Skin epidermis (tissue), 12 donors: ENCODE data around the gene SEC62.

Experiments
- H3K27ac ChIP-seq, 21 experiments: fragments of 200-600 bp; sonication (generic) in 11 of 21; one replicate each; pipeline ENCODE4 v1.5.0; 2020; ENCODE audit warnings: mild to moderate bottlenecking in 3 of 21, inconsistent platforms in 2 of 21, moderate library complexity in 2 of 21
- H3K4me3 ChIP-seq, 7 experiments: fragments of 200-600 bp; sonication (generic) in 2 of 7; one replicate each; pipeline ENCODE4 v1.5.0; 2020; ENCODE audit warnings: inconsistent platforms in 2 of 7, mild to moderate bottlenecking in 2 of 7, moderate library complexity in 1 of 7

Gene SEC62

GRCh38 chr3:169966428-169966950 lies at the start of gene SEC62:
Gene SEC62 (plus strand): TSS chr3:169966807. CDS start chr3:169966823, 16 bp downstream.
- Histone ChIP-seq H3K27ac (peak within 1 kb of the TSS; percentile 90 to 100 (median 97)), H3K4me3 (peak within 1 kb of the TSS; percentile 55 to 96 (median 88))

DNA sequence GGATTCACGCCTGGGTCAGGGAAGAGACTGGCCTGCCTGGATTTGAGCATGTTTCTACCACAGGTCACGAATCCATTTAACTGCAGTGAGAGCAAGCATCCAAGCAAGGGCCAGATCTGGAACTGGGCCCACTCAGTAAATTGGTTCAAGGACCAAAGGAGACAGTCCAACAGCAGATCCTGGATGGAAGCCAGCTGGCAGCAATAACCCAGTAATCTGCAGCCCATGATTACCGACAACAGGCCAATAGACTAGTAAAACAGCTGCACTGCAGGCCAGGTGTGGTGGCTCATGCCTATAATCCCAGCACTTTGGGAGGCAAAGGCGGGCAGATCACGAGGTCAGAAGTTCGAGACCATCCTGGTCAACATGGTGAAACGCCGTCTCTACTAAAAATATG lies 43.4 kb upstream of the SEC62 start:
- no peak overlapping the region for H3K4me3 ChIP-seq
- H3K27ac ChIP-seq: no peak overlapping the region

DNA sequence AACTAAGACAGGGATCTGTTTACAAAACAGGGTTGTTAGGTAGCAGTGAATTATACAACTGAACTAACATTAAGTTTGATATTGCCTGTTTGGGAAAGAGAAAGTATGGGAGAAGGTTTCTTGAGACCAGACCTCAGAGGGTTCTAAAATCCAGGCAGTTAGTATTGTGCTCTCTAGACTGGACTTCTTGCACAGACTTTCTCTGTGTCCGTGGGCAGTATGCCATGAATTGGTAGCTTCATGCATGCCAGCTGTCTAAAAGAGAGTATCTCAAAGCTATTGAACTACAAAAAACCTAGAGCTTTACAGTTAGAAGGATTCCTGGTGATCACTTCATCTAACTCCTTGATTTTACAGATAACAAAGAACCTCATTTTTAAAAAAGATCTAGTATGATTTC lies 42.8 kb upstream of the SEC62 start:
- H3K27ac ChIP-seq: no peak overlapping the region
- H3K4me3 ChIP-seq: no peak overlapping the region

DNA sequence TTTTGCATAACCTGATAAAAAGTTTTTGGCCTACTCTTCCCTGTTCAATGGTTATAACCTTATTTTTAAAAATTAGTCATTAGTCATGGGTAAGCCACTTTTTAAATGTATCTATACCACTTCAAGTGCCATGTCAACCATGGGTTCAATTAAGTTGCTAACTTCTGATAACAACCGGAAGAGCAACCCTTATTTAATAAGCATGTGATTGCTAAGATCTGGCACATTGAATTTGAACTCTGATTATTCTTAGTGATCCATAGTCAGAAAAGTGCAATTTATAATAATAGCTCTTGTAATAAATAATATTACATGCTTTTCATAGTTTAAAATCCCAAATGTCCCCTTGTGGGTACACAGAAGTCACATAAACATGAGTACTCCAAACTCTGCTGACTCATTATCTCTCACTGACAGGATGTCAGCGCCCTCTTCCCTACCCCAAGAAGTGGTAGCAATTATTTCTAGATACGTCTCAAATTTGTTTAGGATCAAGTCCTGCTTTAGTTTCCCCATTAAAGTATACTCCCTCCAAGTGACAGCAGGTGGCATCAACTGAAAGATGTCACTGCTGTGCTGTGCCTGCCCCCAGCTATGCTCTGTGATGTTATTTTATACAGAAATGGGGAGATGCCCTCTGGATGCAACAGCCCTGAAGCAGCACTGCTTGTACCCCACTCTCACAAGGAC lies 36.6 kb upstream of the SEC62 start:
- Histone ChIP-seq H3K27ac (no peak overlapping the region), H3K4me3 (no peak overlapping the region)

DNA sequence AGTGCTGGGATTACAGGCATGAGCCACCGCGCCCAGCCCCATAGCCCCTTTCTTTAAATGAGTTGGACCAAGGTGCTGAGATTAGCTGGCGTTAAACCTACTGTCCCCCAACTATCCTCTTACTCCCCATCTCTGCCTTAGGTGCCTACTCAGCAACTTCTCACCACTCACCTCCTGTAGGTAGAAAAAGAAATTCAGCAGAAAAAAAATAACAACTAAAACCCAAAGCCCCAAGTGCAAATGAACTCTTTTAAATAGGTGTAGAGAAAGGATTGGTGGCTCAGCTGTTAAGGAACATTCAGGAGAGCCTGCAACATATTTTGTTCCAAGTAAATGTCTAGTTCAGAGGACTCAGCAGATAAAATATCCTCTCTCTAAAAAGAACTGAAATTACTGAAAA lies 35.8 kb upstream of the SEC62 start:
- Histone ChIP-seq H3K27ac (no peak overlapping the region), H3K4me3 (no peak overlapping the region)

GRCh38 chr3:169931747-169932520 lies 34.7 kb upstream of the SEC62 start:
- Histone ChIP-seq H3K4me3 (no peak overlapping the region), H3K27ac (no peak overlapping the region)

DNA sequence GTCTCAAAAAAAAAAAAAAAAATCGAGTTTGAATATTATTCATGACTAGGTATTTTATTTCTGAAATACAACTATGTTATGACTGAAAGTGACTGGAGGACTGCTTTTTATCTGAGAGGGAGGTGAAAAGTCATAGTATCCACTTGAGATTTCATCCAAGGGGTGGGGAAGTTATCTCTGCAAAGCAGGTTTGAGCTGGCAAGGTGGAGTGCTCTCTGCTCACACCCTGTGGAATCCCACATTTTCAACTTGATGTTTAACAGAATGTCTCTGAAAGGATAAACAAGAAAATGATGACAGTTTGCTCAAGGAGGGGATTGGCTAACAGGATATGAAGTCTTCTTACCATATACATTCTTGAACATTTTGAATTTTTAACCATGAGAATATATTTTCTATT lies 27.3 kb upstream of the SEC62 start:
- H3K4me3 ChIP-seq: no peak overlapping the region
- no peak overlapping the region for H3K27ac ChIP-seq

- H3K27ac ChIP-seq: no peak overlapping the region
- no peak overlapping the region for H3K4me3 ChIP-seq
These were observed 26.9 kb upstream of the SEC62 start for GRCh38 chr3:169939751-169940150.

GRCh38 chr3:169940470-169941181 lies 26.0 kb upstream of the SEC62 start:
- H3K27ac ChIP-seq: no peak overlapping the region
- no peak overlapping the region for H3K4me3 ChIP-seq

DNA sequence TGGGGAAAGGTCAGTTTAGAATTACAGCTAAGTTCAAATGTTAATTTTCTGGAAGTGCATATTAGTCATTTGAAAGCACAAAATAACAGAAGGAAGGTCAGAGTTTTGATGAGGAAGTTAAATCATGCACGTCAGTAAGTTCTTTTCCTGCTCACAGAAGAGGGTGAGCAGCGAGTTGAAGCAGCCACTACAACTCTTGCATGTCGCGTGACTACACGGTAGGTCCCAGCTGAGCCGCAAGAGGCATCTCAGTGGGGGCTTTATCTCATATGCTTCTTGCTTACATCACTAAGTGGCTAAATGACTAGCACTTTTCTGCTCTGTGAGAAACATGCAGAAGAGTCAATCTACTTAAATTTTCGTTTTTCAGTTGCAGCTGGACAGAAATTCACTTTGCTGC lies 21.3 kb upstream of the SEC62 start:
- Histone ChIP-seq H3K27ac (no peak overlapping the region), H3K4me3 (no peak overlapping the region)

DNA sequence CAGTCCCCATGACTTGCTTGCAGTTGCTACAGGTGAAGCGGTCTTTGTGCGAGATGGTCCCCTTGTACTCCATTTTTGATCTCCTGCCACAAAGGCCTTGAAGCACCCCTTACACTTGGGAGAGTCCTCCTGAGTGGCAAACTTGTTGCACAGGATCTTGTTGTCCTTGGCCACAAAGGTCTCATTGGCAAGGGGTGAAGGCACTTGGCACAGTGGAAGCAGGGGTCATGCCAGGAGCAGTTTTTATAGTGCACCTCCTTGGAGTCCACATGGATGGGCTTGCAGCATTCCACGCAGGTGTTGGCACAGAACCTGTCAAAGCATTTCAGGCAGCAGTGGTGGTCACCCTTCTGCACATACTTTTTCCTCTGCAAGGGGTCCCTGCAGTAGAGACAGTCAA lies 20.3 kb upstream of the SEC62 start:
- no peak overlapping the region for H3K27ac ChIP-seq

DNA sequence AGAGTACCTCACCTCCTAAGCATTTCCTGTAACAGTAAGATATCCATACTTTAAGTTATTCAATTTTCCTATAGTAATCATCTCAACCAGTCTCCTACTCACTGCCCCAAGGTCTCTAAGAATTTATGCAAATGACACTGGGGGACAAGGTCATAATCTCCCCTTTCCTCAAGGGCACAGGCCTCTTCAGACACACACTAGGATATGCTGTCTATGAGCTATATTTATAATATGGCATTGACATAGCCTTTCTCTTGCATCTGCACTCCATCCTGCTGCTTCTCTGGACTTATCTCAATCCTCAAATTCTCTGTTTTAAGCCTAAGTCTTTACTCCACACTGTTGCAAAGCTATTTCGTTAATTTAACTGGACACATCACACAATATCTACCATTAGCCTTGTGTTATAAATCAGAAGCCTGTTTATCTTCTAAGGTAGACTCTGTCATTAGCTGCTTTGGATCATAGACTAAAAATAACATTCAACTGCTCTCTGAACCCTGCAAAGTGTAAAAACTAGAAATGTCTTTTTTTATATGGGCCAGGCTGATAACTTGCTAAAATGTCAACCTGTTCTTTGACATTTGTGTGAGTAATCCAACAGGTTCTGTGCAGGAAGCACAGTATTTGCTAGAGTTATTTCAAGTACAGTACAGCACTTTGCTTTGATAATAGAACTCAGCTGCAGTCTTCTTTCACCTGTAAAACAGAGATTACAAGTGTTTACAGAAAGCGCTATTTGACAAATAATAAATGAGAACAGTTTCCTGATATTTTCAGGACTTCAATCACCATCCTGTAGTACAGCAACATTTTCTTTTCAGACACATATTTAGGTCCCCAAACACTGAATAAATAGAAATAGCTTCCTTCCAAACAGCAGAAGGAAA lies 17.8 kb upstream of the SEC62 start:
- Histone ChIP-seq H3K27ac (no peak overlapping the region), H3K4me3 (no peak overlapping the region)

More for the DNA sequence above, 20.3 kb upstream of the SEC62 start:
- no peak overlapping the region for H3K4me3 ChIP-seq

DNA sequence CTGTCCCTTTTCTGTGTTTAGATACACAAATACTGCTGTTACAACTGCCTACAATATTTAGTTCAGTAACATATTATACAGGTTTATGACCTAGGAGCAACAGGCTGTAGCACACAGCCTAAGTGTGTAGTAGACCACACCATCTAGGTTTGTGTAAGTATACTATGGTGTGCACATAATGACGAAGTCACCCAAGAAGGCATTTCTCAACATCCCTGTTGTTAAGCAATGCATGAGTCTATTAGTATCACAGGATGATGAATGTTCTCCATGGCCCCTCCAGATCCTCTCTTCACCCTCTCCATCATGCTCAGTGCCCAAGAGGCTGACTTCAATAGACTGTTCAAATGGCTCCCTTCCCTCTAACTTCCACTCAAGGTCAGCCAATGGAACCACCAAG lies 14.6 kb upstream of the SEC62 start:
- Histone ChIP-seq H3K27ac (no peak overlapping the region), H3K4me3 (no peak overlapping the region)

DNA sequence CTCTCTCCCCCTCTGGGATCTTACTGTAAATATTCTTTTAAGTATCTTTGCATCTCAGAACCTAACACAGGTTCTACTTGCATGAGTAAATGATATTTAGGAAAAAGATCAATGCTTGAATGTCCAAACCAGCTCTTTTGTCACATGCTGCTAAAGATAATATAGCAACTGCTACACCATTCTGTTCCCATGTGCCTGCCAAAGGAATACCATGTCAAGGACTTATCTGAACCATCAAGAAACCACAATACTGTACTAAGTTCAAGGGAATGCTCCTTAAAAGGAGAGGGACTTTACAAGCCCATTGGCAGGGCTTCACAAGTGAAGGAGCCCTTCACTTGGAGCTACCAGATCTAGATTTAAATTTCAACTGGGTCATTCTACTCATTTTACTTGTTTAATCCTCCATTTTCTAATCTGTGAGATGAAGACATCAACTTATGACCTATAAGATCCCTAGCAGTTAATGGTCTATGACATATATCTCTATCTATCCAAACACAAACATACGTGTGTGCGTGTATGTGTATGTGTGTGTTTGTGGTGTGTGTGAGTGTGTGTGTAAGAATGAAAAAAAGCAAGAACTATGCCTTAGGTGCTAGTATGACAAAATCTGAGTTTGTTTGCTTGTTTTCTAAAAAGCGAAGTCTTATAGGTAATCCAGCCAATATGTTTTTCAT lies 13.0 kb upstream of the SEC62 start:
- Histone ChIP-seq H3K27ac (no peak overlapping the region), H3K4me3 (no peak overlapping the region)

- Histone ChIP-seq H3K27ac (no peak overlapping the region), H3K4me3 (no peak overlapping the region)
These were observed 12.4 kb upstream of the SEC62 start for GRCh38 chr3:169954142-169954756.

- Histone ChIP-seq H3K4me3 (no peak overlapping the region), H3K27ac (no peak overlapping the region)
These were observed 11.2 kb upstream of the SEC62 start for GRCh38 chr3:169955406-169955805.

DNA sequence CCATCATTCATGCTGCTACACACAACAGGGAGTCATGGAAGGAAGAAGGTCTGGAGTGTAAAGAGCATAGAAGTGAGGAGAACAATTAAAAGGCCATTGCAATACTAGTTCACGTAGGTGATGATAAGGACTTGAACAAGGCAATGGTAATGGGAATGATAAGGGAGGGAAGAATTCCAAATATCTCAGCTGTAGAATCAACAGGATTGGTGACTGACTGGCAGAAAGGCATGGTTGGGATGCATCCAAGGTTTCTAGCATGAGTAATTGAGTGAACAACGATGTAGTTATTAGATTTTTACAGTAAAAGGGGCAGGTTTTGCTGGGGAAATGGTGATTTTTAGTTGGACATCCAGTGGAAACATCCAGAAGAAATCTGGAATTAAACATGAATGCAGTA lies 2.4 kb upstream of the SEC62 start:
- Histone ChIP-seq H3K4me3 (no peak overlapping the region), H3K27ac (no peak overlapping the region)

GRCh38 chr3:169965562-169966427 lies 812 bp upstream of the SEC62 start:
- H3K27ac ChIP-seq: peak overlapping the region; percentile 50 to 100 (median 96)
- peak overlapping the region; percentile 55 to 96 (median 88) for H3K4me3 ChIP-seq
